ENCODE results near the gene MECP2.
A peak's percentile ranks its signal among the peaks of the same experiment; 100 is the strongest.

Gene MECP2

DNA sequence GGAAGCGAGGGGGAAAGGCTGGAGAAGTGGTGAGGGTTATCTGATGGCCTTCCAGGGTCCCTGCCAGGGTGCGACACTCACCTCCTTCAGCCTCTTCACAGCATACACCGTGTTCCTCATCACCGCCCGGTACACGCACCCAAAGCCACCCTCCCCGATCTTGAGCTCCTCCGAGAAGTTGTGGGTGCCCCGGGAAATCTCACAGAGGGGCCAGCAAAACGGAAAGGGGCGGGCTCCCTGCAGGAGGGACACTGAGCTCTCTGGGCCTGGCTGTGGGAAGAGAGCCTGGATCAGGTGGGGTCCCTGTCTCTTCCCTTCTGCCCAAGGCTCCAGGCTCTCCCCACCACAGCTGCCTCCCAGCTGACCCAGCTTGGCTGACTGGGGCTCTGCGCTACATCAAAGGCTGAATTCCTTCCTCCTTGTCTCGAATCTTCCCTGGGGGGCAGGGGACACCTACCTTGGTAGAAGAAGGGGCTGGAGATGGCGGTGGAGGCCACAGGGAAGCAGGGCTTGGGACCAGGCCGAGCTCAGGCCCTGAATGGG lies 78.9 kb downstream of the MECP2 start:
- Histone ChIP-seq H3K9ac (ENCODE audit: low read length) (peak overlapping the region; percentile 100), H2AFZ (ENCODE audit: low read depth, low read length) (no peak overlapping the region), H3K27ac (ENCODE audit: low read length) (peak overlapping the region; percentile 83), H3K36me3 (replicated peaks; ENCODE audit: low read depth, low read length) (peaks cover 39% of the 10 kb centered on the region), H3K4me3 (ENCODE audit: low read length) (peak overlapping the region; percentile 100), H3K79me2 (ENCODE audit: low read length) (peaks cover 56% of the 10 kb centered on the region), H3K4me1 (ENCODE audit: low read length) (peaks cover 19% of the 10 kb centered on the region), H3K4me2 (ENCODE audit: low read length) (peak overlapping the region; percentile 95), H3K9me3 (ENCODE audit: insufficient read depth, low read length) (no peaks in the 10 kb centered on the region), H3K27me3 (ENCODE audit: low read depth, low read length) (no peaks in the 10 kb centered on the region), H4K20me1 (ENCODE audit: insufficient read depth, low read length) (no peaks in the 10 kb centered on the region)
- TF ChIP-seq, protein P1, sequence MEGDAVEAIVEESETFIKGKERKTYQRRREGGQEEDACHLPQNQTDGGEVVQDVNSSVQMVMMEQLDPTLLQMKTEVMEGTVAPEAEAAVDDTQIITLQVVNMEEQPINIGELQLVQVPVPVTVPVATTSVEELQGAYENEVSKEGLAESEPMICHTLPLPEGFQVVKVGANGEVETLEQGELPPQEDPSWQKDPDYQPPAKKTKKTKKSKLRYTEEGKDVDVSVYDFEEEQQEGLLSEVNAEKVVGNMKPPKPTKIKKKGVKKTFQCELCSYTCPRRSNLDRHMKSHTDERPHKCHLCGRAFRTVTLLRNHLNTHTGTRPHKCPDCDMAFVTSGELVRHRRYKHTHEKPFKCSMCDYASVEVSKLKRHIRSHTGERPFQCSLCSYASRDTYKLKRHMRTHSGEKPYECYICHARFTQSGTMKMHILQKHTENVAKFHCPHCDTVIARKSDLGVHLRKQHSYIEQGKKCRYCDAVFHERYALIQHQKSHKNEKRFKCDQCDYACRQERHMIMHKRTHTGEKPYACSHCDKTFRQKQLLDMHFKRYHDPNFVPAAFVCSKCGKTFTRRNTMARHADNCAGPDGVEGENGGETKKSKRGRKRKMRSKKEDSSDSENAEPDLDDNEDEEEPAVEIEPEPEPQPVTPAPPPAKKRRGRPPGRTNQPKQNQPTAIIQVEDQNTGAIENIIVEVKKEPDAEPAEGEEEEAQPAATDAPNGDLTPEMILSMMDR (IDR thresholded peaks at IDR 0.05; ENCODE audit: low read depth, low read length), result no peak
- no peak for TF ChIP-seq EZH2phosphoT487 (IDR thresholded peaks at IDR 0.05; ENCODE audit: low read depth)

- peaks cover 19% of the 10 kb centered on the region for H3K4me1 ChIP-seq (ENCODE audit: low read length)
- H3K27me3 ChIP-seq (ENCODE audit: low read depth, low read length), result no peaks in the 10 kb centered on the region
- H3K9ac ChIP-seq (ENCODE audit: low read length), result peak overlapping the region; percentile 100
- peaks cover 56% of the 10 kb centered on the region for H3K79me2 ChIP-seq (ENCODE audit: low read length)
- H3K4me3 ChIP-seq (ENCODE audit: low read length), result peak overlapping the region; percentile 100
- H3K4me2 ChIP-seq (ENCODE audit: low read length), result peak overlapping the region; percentile 95
- TF ChIP-seq, protein P1 (IDR thresholded peaks at IDR 0.05; ENCODE audit: low read depth, low read length), result no peak
- no peak for TF ChIP-seq EZH2phosphoT487 (IDR thresholded peaks at IDR 0.05; ENCODE audit: low read depth)
- H3K27ac ChIP-seq (ENCODE audit: low read length), result peak overlapping the region; percentile 83
- H4K20me1 ChIP-seq (ENCODE audit: insufficient read depth, low read length), result no peaks in the 10 kb centered on the region
- H3K36me3 ChIP-seq (replicated peaks; ENCODE audit: low read depth, low read length), result peaks cover 43% of the 10 kb centered on the region
- H2AFZ ChIP-seq (ENCODE audit: low read depth, low read length), result no peak overlapping the region
- no peaks in the 10 kb centered on the region for H3K9me3 ChIP-seq (ENCODE audit: insufficient read depth, low read length)
These were observed 79.6 kb downstream of the MECP2 start for GRCh38 chrX:154017766-154018517.

GRCh38 chrX:154016366-154017076 lies 81.0 kb downstream of the MECP2 start:
- Histone ChIP-seq H3K4me1 (ENCODE audit: low read length) (peaks cover 18% of the 10 kb centered on the region), H3K36me3 (replicated peaks; ENCODE audit: low read depth, low read length) (peaks cover 57% of the 10 kb centered on the region), H4K20me1 (ENCODE audit: insufficient read depth, low read length) (no peaks in the 10 kb centered on the region), H2AFZ (ENCODE audit: low read depth, low read length) (no peak overlapping the region), H3K4me2 (ENCODE audit: low read length) (no peak overlapping the region), H3K79me2 (ENCODE audit: low read length) (peaks cover 56% of the 10 kb centered on the region), H3K27me3 (ENCODE audit: low read depth, low read length) (no peaks in the 10 kb centered on the region), H3K9me3 (ENCODE audit: insufficient read depth, low read length) (no peaks in the 10 kb centered on the region), H3K4me3 (ENCODE audit: low read length) (no peak overlapping the region), H3K9ac (ENCODE audit: low read length) (no peak overlapping the region), H3K27ac (ENCODE audit: low read length) (no peak overlapping the region)
- TF ChIP-seq, protein P1 (IDR thresholded peaks at IDR 0.05; ENCODE audit: low read depth, low read length), result no peak
- no peak for TF ChIP-seq EZH2phosphoT487 (IDR thresholded peaks at IDR 0.05; ENCODE audit: low read depth)

All from OCI-LY3 (cell line).